H1 (cell line): ENCODE data around the gene PGM3. TPM values are rescaled to one million over a fixed set of nuclear protein-coding genes. Genes with fewer than 3 reads are reported as not detected.

ENCODE experiments used
- CHD2 ChIP-seq: IDR thresholded peaks from 2 replicates; pipeline ENCODE4 v1.6.1; 2012; ENCODE audit warnings: low read length, improper control_type of control experiment
- CREB1 ChIP-seq: IDR thresholded peaks from 2 replicates; pipeline ENCODE4 v1.6.1; 2012; ENCODE audit warnings: inconsistent platforms
- HDAC2 ChIP-seq, 2 experiments: fragments of 300-600 bp in 1 of 2; sonication (generic) in 1 of 2; IDR thresholded peaks; 2 replicates each; pipeline ENCODE4 v1.6.1; 2011 to 2012; ENCODE audit warnings: low read depth in 2 of 2, low read length in 2 of 2, mild to moderate bottlenecking in 2 of 2, moderate library complexity in 2 of 2, borderline replicate concordance in 1 of 2, inconsistent platforms in 1 of 2
- PHF8 ChIP-seq: fragments of 200-600 bp; sonication (generic); conservative IDR thresholded peaks from 2 replicates; pipeline ENCODE4 v1.7.1; 2012; ENCODE audit warnings: low read depth, mild to moderate bottlenecking, inconsistent platforms, low read length, moderate library complexity
- RXRA ChIP-seq: IDR thresholded peaks from 2 replicates; pipeline ENCODE4 v1.6.1; 2011; ENCODE audit warnings: low read depth, mild to moderate bottlenecking, low read length, moderate library complexity; ENCODE audit not compliant: insufficient read depth
- TAF1 ChIP-seq: IDR thresholded peaks from 2 replicates; pipeline ENCODE4 v1.6.1; 2011; ENCODE audit warnings: mild to moderate bottlenecking, low read depth, low read length
- YY1 ChIP-seq: IDR thresholded peaks from 2 replicates; pipeline ENCODE4 v1.6.1; 2011; ENCODE audit warnings: low read depth, mild to moderate bottlenecking, low read length
- ZNF274 ChIP-seq: IDR thresholded peaks from 2 replicates; pipeline ENCODE4 v1.7.0; 2012; ENCODE audit warnings: low read length, borderline replicate concordance; ENCODE audit errors: extremely low read depth
- polyA plus RNA-seq, 7 experiments: library from polyadenylated mRNA; depleted of rRNA in 3 of 7; stranded (reverse) in 5 of 7; unstranded in 2 of 7; fragments of >200 nt in 5 of 7; fragments of 200-250 nt in 2 of 7; gene quantifications; 1 replicate in 5 of 7; 2 replicates in 1 of 7; 4 replicates in 1 of 7; pipeline versions ENCODE4 v1.2.1 to v1.2.3, GENCODE V29; 2011 to 2013; ENCODE audit warnings: missing spikeins in 2 of 7, mixed read lengths in 2 of 7
- total RNA-seq: library from RNA; stranded (reverse); fragmentation: NEBNext Ultra II Directional; extraction: Animal tissue kit (Norgen Biotek cat#: 25700); gene quantifications from 2 replicates; pipeline ENCODE4 v1.2.1, GENCODE V29; 2021
- TF ChIP-seq, protein P1 (sequence below): fragments of 300-600 bp; sonication (generic); IDR thresholded peaks from 2 replicates; pipeline ENCODE4 v1.7.1; 2012; ENCODE audit warnings: low read length, moderate library complexity, mild to moderate bottlenecking, inconsistent platforms; ENCODE audit not compliant: insufficient replicate concordance
- TF ChIP-seq, protein P2 (sequence below): IDR thresholded peaks from 2 replicates; pipeline ENCODE4 v1.6.1; 2012; ENCODE audit warnings: inconsistent platforms
- TF ChIP-seq, protein P3 (sequence below): IDR thresholded peaks from 2 replicates; pipeline ENCODE4 v1.6.1; 2012; ENCODE audit warnings: inconsistent platforms

The PGM3 gene
- total and polyA plus RNA-seq, 2 of the 8 experiments (the other 6 are each of a cell fraction or from before 2014, with no cell fraction given), result 14.5 to 60.5 TPM

DNA sequence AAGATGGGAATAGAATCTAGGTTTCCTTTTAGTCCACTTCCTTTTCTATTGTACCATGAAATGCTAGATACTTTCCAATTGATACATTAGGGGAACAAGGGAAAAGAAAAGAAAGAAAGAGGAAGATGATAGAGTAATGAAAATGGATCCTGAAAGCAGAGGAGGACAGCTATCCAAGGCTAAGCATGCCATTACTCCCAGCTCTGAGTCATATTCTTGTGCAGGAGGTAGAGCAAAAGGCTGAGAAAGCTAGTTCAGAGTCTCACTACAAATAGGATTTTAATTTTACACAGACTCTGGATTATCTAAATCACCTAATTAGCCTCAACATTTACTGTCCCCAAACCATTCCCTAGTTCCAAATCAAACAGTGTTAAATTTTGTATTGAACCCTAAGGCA is 23.7 kb upstream of the PGM3 start (continued):
- TF ChIP-seq, protein P1, sequence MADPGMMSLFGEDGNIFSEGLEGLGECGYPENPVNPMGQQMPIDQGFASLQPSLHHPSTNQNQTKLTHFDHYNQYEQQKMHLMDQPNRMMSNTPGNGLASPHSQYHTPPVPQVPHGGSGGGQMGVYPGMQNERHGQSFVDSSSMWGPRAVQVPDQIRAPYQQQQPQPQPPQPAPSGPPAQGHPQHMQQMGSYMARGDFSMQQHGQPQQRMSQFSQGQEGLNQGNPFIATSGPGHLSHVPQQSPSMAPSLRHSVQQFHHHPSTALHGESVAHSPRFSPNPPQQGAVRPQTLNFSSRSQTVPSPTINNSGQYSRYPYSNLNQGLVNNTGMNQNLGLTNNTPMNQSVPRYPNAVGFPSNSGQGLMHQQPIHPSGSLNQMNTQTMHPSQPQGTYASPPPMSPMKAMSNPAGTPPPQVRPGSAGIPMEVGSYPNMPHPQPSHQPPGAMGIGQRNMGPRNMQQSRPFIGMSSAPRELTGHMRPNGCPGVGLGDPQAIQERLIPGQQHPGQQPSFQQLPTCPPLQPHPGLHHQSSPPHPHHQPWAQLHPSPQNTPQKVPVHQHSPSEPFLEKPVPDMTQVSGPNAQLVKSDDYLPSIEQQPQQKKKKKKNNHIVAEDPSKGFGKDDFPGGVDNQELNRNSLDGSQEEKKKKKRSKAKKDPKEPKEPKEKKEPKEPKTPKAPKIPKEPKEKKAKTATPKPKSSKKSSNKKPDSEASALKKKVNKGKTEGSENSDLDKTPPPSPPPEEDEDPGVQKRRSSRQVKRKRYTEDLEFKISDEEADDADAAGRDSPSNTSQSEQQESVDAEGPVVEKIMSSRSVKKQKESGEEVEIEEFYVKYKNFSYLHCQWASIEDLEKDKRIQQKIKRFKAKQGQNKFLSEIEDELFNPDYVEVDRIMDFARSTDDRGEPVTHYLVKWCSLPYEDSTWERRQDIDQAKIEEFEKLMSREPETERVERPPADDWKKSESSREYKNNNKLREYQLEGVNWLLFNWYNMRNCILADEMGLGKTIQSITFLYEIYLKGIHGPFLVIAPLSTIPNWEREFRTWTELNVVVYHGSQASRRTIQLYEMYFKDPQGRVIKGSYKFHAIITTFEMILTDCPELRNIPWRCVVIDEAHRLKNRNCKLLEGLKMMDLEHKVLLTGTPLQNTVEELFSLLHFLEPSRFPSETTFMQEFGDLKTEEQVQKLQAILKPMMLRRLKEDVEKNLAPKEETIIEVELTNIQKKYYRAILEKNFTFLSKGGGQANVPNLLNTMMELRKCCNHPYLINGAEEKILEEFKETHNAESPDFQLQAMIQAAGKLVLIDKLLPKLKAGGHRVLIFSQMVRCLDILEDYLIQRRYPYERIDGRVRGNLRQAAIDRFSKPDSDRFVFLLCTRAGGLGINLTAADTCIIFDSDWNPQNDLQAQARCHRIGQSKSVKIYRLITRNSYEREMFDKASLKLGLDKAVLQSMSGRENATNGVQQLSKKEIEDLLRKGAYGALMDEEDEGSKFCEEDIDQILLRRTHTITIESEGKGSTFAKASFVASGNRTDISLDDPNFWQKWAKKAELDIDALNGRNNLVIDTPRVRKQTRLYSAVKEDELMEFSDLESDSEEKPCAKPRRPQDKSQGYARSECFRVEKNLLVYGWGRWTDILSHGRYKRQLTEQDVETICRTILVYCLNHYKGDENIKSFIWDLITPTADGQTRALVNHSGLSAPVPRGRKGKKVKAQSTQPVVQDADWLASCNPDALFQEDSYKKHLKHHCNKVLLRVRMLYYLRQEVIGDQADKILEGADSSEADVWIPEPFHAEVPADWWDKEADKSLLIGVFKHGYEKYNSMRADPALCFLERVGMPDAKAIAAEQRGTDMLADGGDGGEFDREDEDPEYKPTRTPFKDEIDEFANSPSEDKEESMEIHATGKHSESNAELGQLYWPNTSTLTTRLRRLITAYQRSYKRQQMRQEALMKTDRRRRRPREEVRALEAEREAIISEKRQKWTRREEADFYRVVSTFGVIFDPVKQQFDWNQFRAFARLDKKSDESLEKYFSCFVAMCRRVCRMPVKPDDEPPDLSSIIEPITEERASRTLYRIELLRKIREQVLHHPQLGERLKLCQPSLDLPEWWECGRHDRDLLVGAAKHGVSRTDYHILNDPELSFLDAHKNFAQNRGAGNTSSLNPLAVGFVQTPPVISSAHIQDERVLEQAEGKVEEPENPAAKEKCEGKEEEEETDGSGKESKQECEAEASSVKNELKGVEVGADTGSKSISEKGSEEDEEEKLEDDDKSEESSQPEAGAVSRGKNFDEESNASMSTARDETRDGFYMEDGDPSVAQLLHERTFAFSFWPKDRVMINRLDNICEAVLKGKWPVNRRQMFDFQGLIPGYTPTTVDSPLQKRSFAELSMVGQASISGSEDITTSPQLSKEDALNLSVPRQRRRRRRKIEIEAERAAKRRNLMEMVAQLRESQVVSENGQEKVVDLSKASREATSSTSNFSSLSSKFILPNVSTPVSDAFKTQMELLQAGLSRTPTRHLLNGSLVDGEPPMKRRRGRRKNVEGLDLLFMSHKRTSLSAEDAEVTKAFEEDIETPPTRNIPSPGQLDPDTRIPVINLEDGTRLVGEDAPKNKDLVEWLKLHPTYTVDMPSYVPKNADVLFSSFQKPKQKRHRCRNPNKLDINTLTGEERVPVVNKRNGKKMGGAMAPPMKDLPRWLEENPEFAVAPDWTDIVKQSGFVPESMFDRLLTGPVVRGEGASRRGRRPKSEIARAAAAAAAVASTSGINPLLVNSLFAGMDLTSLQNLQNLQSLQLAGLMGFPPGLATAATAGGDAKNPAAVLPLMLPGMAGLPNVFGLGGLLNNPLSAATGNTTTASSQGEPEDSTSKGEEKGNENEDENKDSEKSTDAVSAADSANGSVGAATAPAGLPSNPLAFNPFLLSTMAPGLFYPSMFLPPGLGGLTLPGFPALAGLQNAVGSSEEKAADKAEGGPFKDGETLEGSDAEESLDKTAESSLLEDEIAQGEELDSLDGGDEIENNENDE, result no peak
- TF ChIP-seq, protein P2, sequence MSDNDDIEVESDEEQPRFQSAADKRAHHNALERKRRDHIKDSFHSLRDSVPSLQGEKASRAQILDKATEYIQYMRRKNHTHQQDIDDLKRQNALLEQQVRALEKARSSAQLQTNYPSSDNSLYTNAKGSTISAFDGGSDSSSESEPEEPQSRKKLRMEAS, result no peak
- TF ChIP-seq, protein P3, sequence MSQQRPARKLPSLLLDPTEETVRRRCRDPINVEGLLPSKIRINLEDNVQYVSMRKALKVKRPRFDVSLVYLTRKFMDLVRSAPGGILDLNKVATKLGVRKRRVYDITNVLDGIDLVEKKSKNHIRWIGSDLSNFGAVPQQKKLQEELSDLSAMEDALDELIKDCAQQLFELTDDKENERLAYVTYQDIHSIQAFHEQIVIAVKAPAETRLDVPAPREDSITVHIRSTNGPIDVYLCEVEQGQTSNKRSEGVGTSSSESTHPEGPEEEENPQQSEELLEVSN, result no peak
- TF ChIP-seq CHD2, result no peak
- TF ChIP-seq ZNF274, result no peak
- no peak for TF ChIP-seq CREB1
- no peak for TF ChIP-seq PHF8
- TF ChIP-seq HDAC2 (IDR thresholded peaks at IDR 0.05; ENCODE audit: borderline replicate concordance in 1 of 2, low read depth in 2 of 2, low read length in 2 of 2), result no peak
- no peak for TF ChIP-seq TAF1
- no peak for TF ChIP-seq YY1
- no peak for TF ChIP-seq RXRA
